Measurements from ENCODE around the gene SCAMP2. TPM values are rescaled to one million over a fixed set of nuclear protein-coding genes. Genes with fewer than 3 reads are reported as not detected.
A peak's percentile ranks its signal among the peaks of the same experiment; 100 is the strongest.

The SCAMP2 gene
- total and polyA plus RNA-seq, 2 of the 13 experiments (the other 11 are each of a cell fraction or from before 2014, with no cell fraction given): 34.8 to 121 TPM

DNA sequence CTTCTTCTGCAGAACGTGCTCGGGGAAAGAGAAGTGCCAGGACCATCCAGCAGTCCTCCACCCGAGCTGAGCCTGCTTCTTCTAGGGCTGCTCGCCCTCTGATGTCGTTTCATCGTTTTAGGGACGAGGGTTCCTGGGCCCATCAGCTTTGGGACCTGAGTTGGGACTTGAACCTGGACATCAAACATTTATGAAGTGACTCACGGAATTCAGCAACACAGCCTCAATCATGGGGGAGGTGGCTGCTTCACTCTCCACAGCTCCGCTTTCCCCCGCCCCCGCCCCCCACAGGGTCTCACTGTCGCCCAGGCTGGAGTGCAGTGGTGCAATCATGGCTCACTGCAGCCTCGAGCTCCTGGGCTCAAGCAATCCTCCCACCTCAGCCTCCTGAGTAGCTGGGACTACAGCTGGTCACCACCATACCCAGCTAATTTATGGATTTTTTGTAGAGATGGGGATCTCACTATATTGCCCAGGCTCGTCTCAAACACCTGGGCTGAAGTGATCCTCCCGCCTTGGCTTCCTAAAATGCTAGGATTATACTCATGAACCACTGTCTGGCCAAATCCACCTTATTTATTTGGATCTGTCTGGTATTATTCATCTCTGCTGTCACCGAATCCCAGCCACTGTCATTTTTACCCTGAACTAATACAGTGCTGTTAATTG is 725 bp upstream of the SCAMP2 start (continued):
- TF ChIP-seq, protein P1, sequence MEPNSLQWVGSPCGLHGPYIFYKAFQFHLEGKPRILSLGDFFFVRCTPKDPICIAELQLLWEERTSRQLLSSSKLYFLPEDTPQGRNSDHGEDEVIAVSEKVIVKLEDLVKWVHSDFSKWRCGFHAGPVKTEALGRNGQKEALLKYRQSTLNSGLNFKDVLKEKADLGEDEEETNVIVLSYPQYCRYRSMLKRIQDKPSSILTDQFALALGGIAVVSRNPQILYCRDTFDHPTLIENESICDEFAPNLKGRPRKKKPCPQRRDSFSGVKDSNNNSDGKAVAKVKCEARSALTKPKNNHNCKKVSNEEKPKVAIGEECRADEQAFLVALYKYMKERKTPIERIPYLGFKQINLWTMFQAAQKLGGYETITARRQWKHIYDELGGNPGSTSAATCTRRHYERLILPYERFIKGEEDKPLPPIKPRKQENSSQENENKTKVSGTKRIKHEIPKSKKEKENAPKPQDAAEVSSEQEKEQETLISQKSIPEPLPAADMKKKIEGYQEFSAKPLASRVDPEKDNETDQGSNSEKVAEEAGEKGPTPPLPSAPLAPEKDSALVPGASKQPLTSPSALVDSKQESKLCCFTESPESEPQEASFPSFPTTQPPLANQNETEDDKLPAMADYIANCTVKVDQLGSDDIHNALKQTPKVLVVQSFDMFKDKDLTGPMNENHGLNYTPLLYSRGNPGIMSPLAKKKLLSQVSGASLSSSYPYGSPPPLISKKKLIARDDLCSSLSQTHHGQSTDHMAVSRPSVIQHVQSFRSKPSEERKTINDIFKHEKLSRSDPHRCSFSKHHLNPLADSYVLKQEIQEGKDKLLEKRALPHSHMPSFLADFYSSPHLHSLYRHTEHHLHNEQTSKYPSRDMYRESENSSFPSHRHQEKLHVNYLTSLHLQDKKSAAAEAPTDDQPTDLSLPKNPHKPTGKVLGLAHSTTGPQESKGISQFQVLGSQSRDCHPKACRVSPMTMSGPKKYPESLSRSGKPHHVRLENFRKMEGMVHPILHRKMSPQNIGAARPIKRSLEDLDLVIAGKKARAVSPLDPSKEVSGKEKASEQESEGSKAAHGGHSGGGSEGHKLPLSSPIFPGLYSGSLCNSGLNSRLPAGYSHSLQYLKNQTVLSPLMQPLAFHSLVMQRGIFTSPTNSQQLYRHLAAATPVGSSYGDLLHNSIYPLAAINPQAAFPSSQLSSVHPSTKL (CRISPR knock-in tag; IDR thresholded peaks at IDR 0.05): no peak
- TF ChIP-seq, protein P2, sequence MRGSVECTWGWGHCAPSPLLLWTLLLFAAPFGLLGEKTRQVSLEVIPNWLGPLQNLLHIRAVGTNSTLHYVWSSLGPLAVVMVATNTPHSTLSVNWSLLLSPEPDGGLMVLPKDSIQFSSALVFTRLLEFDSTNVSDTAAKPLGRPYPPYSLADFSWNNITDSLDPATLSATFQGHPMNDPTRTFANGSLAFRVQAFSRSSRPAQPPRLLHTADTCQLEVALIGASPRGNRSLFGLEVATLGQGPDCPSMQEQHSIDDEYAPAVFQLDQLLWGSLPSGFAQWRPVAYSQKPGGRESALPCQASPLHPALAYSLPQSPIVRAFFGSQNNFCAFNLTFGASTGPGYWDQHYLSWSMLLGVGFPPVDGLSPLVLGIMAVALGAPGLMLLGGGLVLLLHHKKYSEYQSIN (CRISPR knock-in tag; IDR thresholded peaks at IDR 0.05; ENCODE audit: borderline replicate concordance): no peak
- TF ChIP-seq, protein P3, sequence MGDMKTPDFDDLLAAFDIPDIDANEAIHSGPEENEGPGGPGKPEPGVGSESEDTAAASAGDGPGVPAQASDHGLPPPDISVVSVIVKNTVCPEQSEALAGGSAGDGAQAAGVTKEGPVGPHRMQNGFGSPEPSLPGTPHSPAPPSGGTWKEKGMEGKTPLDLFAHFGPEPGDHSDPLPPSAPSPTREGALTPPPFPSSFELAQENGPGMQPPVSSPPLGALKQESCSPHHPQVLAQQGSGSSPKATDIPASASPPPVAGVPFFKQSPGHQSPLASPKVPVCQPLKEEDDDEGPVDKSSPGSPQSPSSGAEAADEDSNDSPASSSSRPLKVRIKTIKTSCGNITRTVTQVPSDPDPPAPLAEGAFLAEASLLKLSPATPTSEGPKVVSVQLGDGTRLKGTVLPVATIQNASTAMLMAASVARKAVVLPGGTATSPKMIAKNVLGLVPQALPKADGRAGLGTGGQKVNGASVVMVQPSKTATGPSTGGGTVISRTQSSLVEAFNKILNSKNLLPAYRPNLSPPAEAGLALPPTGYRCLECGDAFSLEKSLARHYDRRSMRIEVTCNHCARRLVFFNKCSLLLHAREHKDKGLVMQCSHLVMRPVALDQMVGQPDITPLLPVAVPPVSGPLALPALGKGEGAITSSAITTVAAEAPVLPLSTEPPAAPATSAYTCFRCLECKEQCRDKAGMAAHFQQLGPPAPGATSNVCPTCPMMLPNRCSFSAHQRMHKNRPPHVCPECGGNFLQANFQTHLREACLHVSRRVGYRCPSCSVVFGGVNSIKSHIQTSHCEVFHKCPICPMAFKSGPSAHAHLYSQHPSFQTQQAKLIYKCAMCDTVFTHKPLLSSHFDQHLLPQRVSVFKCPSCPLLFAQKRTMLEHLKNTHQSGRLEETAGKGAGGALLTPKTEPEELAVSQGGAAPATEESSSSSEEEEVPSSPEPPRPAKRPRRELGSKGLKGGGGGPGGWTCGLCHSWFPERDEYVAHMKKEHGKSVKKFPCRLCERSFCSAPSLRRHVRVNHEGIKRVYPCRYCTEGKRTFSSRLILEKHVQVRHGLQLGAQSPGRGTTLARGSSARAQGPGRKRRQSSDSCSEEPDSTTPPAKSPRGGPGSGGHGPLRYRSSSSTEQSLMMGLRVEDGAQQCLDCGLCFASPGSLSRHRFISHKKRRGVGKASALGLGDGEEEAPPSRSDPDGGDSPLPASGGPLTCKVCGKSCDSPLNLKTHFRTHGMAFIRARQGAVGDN (CRISPR knock-in tag; IDR thresholded peaks at IDR 0.05): no peak; the same call in 1 of the 2 replicates
- TF ChIP-seq, protein P4, sequence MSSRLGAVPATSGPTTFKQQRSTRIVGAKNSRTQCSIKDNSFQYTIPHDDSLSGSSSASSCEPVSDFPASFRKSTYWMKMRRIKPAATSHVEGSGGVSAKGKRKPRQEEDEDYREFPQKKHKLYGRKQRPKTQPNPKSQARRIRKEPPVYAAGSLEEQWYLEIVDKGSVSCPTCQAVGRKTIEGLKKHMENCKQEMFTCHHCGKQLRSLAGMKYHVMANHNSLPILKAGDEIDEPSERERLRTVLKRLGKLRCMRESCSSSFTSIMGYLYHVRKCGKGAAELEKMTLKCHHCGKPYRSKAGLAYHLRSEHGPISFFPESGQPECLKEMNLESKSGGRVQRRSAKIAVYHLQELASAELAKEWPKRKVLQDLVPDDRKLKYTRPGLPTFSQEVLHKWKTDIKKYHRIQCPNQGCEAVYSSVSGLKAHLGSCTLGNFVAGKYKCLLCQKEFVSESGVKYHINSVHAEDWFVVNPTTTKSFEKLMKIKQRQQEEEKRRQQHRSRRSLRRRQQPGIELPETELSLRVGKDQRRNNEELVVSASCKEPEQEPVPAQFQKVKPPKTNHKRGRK (CRISPR knock-in tag; IDR thresholded peaks at IDR 0.05): no peak
- peak; percentile 9; the same call in 1 of the 2 replicates for TF ChIP-seq MYC (CRISPR knock-in tag; IDR thresholded peaks at IDR 0.05; ENCODE audit: borderline replicate concordance)
- TF ChIP-seq SIN3A (IDR thresholded peaks at IDR 0.05; ENCODE audit: borderline replicate concordance, low read depth, low read length): no peak; the same call in 1 of the 2 replicates
- no peak for TF ChIP-seq ZNF577 (CRISPR knock-in tag; IDR thresholded peaks at IDR 0.05; ENCODE audit: borderline replicate concordance, low read depth)
- no peak for TF ChIP-seq SOX6 (IDR thresholded peaks at IDR 0.05)
- TF ChIP-seq SOX6 (CRISPR knock-in tag; IDR thresholded peaks at IDR 0.05): no peak
- no peak for TF ChIP-seq GABPB1 (CRISPR knock-in tag; IDR thresholded peaks at IDR 0.05)
- TF ChIP-seq, protein P5, sequence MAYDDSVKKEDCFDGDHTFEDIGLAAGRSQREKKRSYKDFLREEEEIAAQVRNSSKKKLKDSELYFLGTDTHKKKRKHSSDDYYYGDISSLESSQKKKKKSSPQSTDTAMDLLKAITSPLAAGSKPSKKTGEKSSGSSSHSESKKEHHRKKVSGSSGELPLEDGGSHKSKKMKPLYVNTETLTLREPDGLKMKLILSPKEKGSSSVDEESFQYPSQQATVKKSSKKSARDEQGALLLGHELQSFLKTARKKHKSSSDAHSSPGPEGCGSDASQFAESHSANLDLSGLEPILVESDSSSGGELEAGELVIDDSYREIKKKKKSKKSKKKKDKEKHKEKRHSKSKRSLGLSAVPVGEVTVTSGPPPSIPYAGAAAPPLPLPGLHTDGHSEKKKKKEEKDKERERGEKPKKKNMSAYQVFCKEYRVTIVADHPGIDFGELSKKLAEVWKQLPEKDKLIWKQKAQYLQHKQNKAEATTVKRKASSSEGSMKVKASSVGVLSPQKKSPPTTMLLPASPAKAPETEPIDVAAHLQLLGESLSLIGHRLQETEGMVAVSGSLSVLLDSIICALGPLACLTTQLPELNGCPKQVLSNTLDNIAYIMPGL (CRISPR knock-in tag; IDR thresholded peaks at IDR 0.05; ENCODE audit: borderline replicate concordance in 1 of 2, low read depth in 1 of 2): 0 out of 4 replicates have a peak, but pooled peaks of 1 of the 2 experiments have one; percentile 12

All from HepG2 (cell line).